Endothelial cell (in vitro differentiated cells): ENCODE measurements around the gene IQUB. TPM values are rescaled to one million over a fixed set of nuclear protein-coding genes. Genes with fewer than 3 reads are reported as not detected.
"Not testable (repeated sequence)": the region's sequence is repeated elsewhere in the genome, so short reads cannot be mapped to it uniquely, and the experiment has no call there.

Source experiments
- DNase-seq: peaks from one replicate; pipeline ENCODE4 v3.0.0; 2021; ENCODE audit warnings: low spot score
- H3K27ac Mint-ChIP-seq: one replicate; pipeline ENCODE4 v1.8.0; 2021; ENCODE audit warnings: mixed read lengths, inconsistent platforms; ENCODE audit not compliant: unreplicated experiment
- H3K27me3 Mint-ChIP-seq: one replicate; pipeline ENCODE4 v1.8.0; 2021; ENCODE audit warnings: mild to moderate bottlenecking, moderate library complexity, mixed read lengths, inconsistent platforms; ENCODE audit not compliant: unreplicated experiment
- H3K36me3 Mint-ChIP-seq: one replicate; pipeline ENCODE4 v1.8.0; 2021; ENCODE audit warnings: mild to moderate bottlenecking, low read depth, mixed read lengths, inconsistent platforms; ENCODE audit not compliant: unreplicated experiment
- H3K4me1 Mint-ChIP-seq: one replicate; pipeline ENCODE4 v1.8.0; 2021; ENCODE audit warnings: mild to moderate bottlenecking, mixed read lengths, inconsistent platforms; ENCODE audit not compliant: unreplicated experiment
- H3K4me3 Mint-ChIP-seq: one replicate; pipeline ENCODE4 v1.8.0; 2021; ENCODE audit warnings: mild to moderate bottlenecking, mixed read lengths, inconsistent platforms; ENCODE audit not compliant: unreplicated experiment
- H3K9me3 Mint-ChIP-seq: one replicate; pipeline ENCODE4 v1.8.0; 2021; ENCODE audit warnings: mixed read lengths, inconsistent platforms; ENCODE audit not compliant: unreplicated experiment
- total RNA-seq: library from RNA; stranded (reverse); fragmentation: NEBNext Ultra II Directional; extraction: Animal tissue kit (Norgen Biotek cat#: 25700); gene quantifications from one replicate; pipeline ENCODE4 v1.2.1, GENCODE V29; 2021; ENCODE audit not compliant: unreplicated experiment
- TF ChIP-seq, protein P1 (sequence below): fragments of 200-600 bp; sonication (generic); IDR thresholded peaks from one replicate; pipeline ENCODE4 v1.5.0; 2021; ENCODE audit warnings: antibody characterized with exemption; ENCODE audit not compliant: unreplicated experiment

IQUB gene
- total RNA-seq, 1 donor from 2014 or later: 0.49 TPM

DNA sequence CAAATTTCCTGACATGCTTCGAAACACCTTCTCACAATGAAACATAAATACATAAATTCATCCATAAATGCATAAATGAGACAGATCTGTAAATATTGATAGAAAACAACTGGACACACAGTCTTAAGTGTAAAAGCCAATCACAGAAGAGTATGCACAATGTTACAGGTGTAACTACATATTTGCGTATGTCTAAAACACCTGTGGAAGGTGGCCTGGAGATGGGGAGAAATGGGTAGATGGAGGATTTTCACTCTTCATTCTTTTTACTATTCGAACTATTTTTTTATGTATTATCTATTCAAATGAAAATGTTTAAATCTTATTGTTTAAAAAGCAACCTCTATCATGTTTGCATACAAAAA is 860 bp downstream of the IQUB start:
- Mint-ChIP-seq H3K4me3 (peak overlapping the region; percentile 91), H3K4me1 (peaks cover 13% of the 10 kb centered on the region), H3K9me3 (no peaks in the 10 kb centered on the region), H3K27me3 (peaks cover 5% of the 10 kb centered on the region), H3K27ac (peak overlapping the region; percentile 33), H3K36me3 (no peaks in the 10 kb centered on the region)
- TF ChIP-seq, protein P1, sequence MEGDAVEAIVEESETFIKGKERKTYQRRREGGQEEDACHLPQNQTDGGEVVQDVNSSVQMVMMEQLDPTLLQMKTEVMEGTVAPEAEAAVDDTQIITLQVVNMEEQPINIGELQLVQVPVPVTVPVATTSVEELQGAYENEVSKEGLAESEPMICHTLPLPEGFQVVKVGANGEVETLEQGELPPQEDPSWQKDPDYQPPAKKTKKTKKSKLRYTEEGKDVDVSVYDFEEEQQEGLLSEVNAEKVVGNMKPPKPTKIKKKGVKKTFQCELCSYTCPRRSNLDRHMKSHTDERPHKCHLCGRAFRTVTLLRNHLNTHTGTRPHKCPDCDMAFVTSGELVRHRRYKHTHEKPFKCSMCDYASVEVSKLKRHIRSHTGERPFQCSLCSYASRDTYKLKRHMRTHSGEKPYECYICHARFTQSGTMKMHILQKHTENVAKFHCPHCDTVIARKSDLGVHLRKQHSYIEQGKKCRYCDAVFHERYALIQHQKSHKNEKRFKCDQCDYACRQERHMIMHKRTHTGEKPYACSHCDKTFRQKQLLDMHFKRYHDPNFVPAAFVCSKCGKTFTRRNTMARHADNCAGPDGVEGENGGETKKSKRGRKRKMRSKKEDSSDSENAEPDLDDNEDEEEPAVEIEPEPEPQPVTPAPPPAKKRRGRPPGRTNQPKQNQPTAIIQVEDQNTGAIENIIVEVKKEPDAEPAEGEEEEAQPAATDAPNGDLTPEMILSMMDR: no peak
- no peak for DNase-seq

DNA sequence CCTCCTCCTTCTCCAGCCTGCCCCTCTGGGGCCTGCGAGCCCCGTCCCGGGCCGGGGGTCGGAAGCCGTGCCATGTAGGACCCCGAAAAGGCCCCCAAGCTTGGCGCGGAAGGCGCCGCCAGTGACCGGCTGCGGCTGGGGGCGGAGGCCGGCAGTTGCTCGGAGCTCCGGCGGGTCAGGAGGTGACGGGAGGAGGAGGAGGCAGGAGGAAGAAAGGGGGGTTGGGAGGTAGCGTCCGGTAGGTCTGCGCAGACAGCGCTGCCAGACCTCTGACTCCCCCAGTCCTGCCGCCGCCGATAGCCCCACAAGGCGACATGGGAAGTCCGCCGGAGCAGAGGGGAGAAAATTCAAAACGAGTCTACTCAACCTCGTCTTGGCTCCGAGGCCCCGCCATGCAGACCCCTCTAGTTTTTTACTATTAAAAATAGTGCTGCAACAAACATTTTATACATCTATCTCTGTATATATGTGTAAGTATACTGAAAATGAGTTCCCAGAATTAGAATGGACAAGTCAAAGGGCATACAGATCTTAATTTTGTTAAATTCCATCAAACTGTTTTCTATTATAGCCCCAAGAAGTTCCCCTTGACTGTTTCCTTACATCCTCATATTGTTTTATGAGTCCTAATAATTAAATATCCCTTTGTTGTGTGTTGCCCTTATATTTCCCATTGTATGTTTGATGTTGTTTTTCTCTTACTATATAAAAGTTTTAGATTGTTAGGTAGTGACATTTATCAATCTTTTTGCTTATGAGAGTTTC is 1.4 kb downstream of the IQUB start:
- peak overlapping the region; percentile 33 for H3K27ac Mint-ChIP-seq
- H3K9me3 Mint-ChIP-seq, H3K36me3 Mint-ChIP-seq, H3K27me3 Mint-ChIP-seq: not testable (repeated sequence)
- DNase-seq: peak; percentile 34
- peak overlapping the region; percentile 68 for H3K4me3 Mint-ChIP-seq
- H3K4me1 Mint-ChIP-seq: peaks cover 13% of the 10 kb centered on the region

DNA sequence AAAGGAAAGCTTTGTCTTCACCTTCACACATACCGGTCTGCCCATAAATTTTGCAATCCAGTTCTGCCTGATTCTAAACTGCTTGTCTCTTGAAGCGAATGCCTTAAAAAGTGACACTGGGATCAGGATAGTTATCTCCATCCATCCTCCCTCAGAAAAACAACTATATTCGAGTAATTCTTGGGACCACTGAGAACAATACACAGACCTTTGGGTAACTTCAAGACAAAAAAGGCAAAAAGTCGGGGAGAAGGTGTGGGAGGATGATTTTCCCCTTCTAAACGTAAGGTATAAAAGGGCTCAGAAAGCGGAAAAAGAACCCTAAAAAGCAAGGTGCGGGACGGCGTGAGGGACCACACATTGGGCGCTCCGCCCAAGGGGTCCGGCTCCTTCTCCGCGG is 2.1 kb downstream of the IQUB start:
- DNase-seq, H3K36me3 Mint-ChIP-seq, H3K9me3 Mint-ChIP-seq, H3K27me3 Mint-ChIP-seq: not testable (repeated sequence)
- H3K4me3 Mint-ChIP-seq: peak overlapping the region; percentile 87
- H3K27ac Mint-ChIP-seq: peak overlapping the region; percentile 4
- peaks cover 13% of the 10 kb centered on the region for H3K4me1 Mint-ChIP-seq

DNA sequence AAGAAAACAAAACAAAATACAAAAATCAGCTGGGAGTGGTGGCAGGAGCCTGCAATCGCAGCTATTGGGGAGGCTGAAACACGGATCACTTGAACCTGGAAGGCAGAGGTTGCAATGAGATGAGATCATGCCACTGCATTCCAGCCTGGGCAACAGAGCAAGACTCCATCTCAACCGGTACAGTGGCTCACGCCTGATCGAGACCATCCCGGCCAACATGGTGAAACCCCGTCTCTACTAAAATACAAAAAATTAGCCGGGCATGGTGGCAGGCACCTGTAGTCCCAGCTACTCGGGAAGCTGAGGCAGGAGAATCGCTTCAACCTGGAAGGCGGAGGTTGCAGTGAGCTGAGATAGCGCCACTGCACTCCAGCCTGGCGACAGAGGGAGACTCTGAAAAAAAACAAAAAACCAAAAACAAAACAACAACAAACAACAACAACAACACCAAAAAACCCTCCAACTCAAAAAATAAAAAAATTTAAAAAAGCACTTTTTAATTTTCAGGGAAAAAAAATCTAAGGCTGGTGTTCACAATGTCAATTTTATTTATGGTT is 4.3 kb downstream of the IQUB start:
- not testable (repeated sequence) for H3K4me3 Mint-ChIP-seq, H3K36me3 Mint-ChIP-seq, H3K9me3 Mint-ChIP-seq, H3K27me3 Mint-ChIP-seq, DNase-seq, H3K27ac Mint-ChIP-seq
- peaks cover 13% of the 10 kb centered on the region for H3K4me1 Mint-ChIP-seq

DNA sequence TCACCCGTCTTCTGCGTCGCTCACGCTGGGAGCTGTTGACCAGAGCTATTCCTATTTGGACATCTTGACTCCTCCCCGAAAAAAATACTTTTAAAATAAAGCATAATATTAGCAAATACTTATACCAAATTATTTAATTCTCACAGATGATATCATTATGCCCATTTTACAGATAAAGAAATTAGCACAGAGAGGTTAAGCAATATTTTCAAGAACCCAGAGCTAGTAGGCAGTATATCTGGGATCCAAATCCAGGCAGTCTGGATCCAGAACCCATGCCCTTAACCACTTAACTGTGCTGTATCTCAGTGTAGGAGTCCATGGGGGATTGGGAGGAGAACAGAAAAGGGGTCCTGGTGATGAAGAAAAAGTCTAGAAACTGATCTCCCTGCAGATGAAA is 6.1 kb downstream of the IQUB start:
- Mint-ChIP-seq H3K4me3 (peak overlapping the region; percentile 76), H3K36me3 (no peaks in the 10 kb centered on the region), H3K27ac (peak overlapping the region; percentile 42), H3K4me1 (peaks cover 5% of the 10 kb centered on the region), H3K27me3 (no peaks in the 10 kb centered on the region), H3K9me3 (no peaks in the 10 kb centered on the region)
- TF ChIP-seq, protein P1: no peak
- no peak for DNase-seq

DNA sequence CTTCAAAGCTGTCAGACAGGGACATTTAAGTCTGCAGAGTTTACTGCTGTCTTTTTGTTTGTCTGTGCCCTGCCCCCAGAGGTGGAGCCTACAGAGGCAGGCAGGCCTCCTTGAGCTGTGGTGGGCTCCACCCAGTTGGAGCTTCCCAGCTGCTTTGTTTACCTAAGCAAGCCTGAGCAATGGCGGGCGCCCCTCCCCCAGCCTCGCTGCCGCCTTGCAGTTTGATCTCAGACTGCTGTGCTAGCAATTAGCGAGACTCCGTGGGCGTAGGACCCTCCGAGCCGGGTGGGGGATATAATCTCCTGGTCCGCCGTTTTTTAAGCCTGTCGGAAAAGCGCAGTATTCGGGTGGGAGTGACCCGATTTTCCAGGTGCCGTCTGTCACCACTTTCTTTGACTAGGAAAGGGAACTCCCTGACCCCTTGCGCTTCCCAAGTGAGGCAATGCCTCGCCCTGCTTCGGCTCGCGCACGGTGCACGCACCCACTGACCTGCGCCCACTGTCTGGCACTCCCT is 6.6 kb downstream of the IQUB start:
- not testable (repeated sequence) for DNase-seq, H3K4me1 Mint-ChIP-seq, H3K9me3 Mint-ChIP-seq, H3K27me3 Mint-ChIP-seq, H3K36me3 Mint-ChIP-seq
- H3K4me3 Mint-ChIP-seq: peak overlapping the region; percentile 76
- peak overlapping the region; percentile 42 for H3K27ac Mint-ChIP-seq

DNA sequence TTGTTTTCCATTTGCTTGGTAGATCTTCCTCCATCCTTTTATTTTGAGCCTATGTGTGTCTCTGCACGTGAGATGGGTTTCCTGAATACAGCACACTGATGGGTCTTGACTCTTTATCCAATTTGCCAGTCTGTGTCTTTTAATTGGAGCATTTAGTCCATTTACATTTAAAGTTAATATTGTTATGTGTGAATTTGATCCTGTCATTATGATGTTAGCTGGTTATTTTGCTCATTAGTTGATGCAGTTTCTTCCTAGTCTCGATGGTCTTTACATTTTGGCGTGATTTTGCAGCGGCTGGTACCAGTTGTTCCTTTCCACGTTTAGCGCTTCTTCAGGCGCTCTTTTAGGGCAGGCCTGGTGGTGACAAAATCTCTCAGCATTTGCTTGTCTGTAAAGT is 7.9 kb downstream of the IQUB start:
- DNase-seq, H3K27ac Mint-ChIP-seq, H3K9me3 Mint-ChIP-seq, H3K27me3 Mint-ChIP-seq, H3K4me3 Mint-ChIP-seq, H3K4me1 Mint-ChIP-seq, H3K36me3 Mint-ChIP-seq: not testable (repeated sequence)
